Measurements from ENCODE around the gene CALCOCO1.

GRCh38 chr12:53717319-53717718 is 9.9 kb downstream of the CALCOCO1 start:
- TF ChIP-seq POLR2A (IDR thresholded peaks at IDR 0.05; ENCODE audit: low read length): no peak
- no peak for TF ChIP-seq GATA1 (IDR thresholded peaks at IDR 0.05; ENCODE audit: low read depth, low read length)
